NT2/D1 (cell line): ENCODE results near the gene SEC24D.

Source experiments
- DNase-seq: peaks from one replicate; pipeline ENCODE4 v3.0.0-alpha.2; 2011; ENCODE audit warnings: low read depth, low spot score
- H3K27me3 ChIP-seq: 2 replicates; pipeline ENCODE4 v1.6.0; 2011; ENCODE audit warnings: mild to moderate bottlenecking; ENCODE audit not compliant: insufficient read length, insufficient read depth
- H3K36me3 ChIP-seq: 2 replicates; pipeline ENCODE4 v1.6.1; 2011; ENCODE audit warnings: mild to moderate bottlenecking, low read length, mixed read lengths; ENCODE audit not compliant: insufficient read depth, insufficient read length
- H3K4me1 ChIP-seq: 2 replicates; pipeline ENCODE4 v1.5.1; 2011; ENCODE audit not compliant: insufficient read depth, insufficient read length
- H3K4me3 ChIP-seq: 2 replicates; pipeline ENCODE4 v1.5.1; 2011; ENCODE audit warnings: low read depth; ENCODE audit not compliant: insufficient read length
- H3K9ac ChIP-seq: 2 replicates; pipeline ENCODE4 v1.6.0; 2011; ENCODE audit warnings: low read depth; ENCODE audit not compliant: insufficient read length
- H3K9me3 ChIP-seq: 2 replicates; pipeline ENCODE4 v1.5.1; 2011; ENCODE audit warnings: mild to moderate bottlenecking, low read length; ENCODE audit not compliant: insufficient read depth
- SUZ12 ChIP-seq: IDR thresholded peaks from 2 replicates; pipeline ENCODE4 v1.6.1; 2011; ENCODE audit not compliant: insufficient read length, insufficient read depth; ENCODE audit errors: extremely low read depth
- YY1 ChIP-seq: IDR thresholded peaks from 2 replicates; pipeline ENCODE4 v1.6.1; 2011; ENCODE audit not compliant: insufficient read length, insufficient read depth
- ZNF274 ChIP-seq: IDR thresholded peaks from 2 replicates; pipeline ENCODE4 v1.6.1; 2011; ENCODE audit warnings: mild to moderate bottlenecking, low read depth, low read length

Gene SEC24D

DNA sequence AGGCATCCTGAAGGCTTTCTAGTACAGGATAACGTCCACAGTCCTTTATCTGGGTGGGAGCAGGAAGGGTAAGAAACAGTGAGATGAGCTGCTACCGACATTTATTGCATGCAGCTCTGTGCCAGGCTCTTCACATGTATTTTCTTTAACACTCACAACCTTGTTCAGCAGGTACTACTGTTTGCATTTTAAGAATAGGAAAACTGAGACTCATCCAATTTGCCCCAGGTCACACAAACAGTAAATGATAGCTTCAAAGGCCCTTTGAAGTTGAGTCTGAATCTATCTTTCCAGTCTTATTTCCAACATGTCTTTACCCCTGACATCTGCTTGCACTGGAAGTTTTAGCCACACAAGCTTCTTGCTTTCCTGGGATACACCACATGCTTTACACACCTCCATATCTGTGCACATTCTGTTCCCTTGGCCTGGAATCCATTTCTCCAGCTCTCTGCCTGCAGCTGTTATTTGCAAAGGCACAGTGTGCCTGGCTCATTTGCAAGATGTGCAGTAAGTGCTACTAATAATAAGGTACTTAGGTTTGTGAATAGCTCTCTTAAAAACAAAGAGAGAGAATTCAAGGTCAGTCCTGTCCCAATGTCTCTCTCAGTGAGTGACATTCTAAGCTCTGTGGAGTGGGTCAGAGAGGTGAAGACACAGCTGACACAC lies 89.5 kb downstream of the SEC24D start:
- Histone ChIP-seq H3K27me3 (no peaks in the 10 kb centered on the region), H3K4me1 (no peaks in the 10 kb centered on the region), H3K9me3 (no peaks in the 10 kb centered on the region), H3K4me3 (no peak overlapping the region), H3K36me3 (peaks cover 49% of the 10 kb centered on the region), H3K9ac (no peak overlapping the region)
- no peak for DNase-seq
- TF ChIP-seq ZNF274 (no peak), YY1 (no peak), SUZ12 (no peak)

- Histone ChIP-seq H3K9me3 (no peaks in the 10 kb centered on the region), H3K27me3 (no peaks in the 10 kb centered on the region), H3K4me1 (no peaks in the 10 kb centered on the region), H3K4me3 (no peak overlapping the region), H3K36me3 (peaks cover 45% of the 10 kb centered on the region), H3K9ac (no peak overlapping the region)
- no peak for DNase-seq
- TF ChIP-seq YY1 (no peak), SUZ12 (no peak)
These were observed 90.6 kb downstream of the SEC24D start for GRCh38 chr4:118745357-118745756.

GRCh38 chr4:118743867-118744266 lies 92.1 kb downstream of the SEC24D start:
- Histone ChIP-seq H3K9ac (no peak overlapping the region), H3K9me3 (no peaks in the 10 kb centered on the region), H3K27me3 (no peaks in the 10 kb centered on the region), H3K4me3 (no peak overlapping the region), H3K36me3 (peaks cover 48% of the 10 kb centered on the region), H3K4me1 (no peaks in the 10 kb centered on the region)
- no peak for TF ChIP-seq SUZ12
- TF ChIP-seq ZNF274: no peak
- TF ChIP-seq YY1: no peak
- DNase-seq: no peak

DNA sequence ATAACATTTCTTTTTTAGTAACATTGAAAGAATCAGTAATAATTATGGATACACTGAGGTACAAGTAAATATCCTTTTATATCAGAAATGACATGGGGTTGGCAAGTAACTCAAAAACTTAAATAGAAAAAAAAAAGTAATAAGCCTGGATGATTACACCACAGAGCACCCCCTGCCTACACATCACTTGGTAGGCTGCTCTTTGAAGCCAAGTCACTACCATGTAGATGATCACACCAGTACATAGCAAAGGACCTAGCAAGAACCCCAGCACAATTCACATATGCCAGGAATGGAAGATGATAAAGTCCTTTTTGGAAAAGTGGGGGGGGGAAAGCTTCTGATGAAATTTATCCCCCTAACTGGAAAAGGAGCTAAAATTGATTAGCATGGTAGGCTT lies 93.9 kb downstream of the SEC24D start:
- Histone ChIP-seq H3K27me3 (no peaks in the 10 kb centered on the region), H3K4me1 (no peaks in the 10 kb centered on the region), H3K4me3 (no peak overlapping the region), H3K36me3 (peaks cover 62% of the 10 kb centered on the region), H3K9ac (no peak overlapping the region), H3K9me3 (no peaks in the 10 kb centered on the region)
- TF ChIP-seq ZNF274: no peak
- no peak for TF ChIP-seq SUZ12
- no peak for TF ChIP-seq YY1
- no peak for DNase-seq

- Histone ChIP-seq H3K4me1 (no peaks in the 10 kb centered on the region), H3K36me3 (peaks cover 67% of the 10 kb centered on the region), H3K4me3 (no peak overlapping the region), H3K9ac (no peak overlapping the region), H3K9me3 (no peaks in the 10 kb centered on the region), H3K27me3 (no peaks in the 10 kb centered on the region)
- TF ChIP-seq ZNF274 (no peak), YY1 (no peak), SUZ12 (no peak)
- no peak for DNase-seq
These were observed 94.5 kb downstream of the SEC24D start for GRCh38 chr4:118741301-118741855.

DNA sequence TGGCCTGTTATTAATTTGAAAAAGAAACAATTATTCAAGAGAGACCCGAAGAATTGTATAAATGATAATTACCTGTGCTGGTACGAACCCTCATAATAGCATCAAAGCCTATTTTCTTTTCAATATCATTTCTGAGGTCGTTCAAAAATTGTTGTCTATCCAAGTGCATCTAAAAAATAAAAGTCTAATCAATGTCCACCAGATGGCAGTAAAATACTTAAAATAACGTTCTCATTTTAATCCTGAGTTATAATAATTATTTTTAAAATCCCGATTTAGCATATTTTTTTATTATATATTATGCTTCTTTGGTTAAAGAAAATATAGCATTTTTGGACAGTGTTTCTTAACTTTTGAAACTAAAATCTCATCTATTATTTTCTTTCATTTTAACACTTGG lies 95.1 kb downstream of the SEC24D start:
- TF ChIP-seq SUZ12 (no peak), ZNF274 (no peak), YY1 (no peak)
- H3K36me3 ChIP-seq: peaks cover 71% of the 10 kb centered on the region
- H3K9ac ChIP-seq: no peak overlapping the region
- H3K27me3 ChIP-seq: no peaks in the 10 kb centered on the region
- no peaks in the 10 kb centered on the region for H3K4me1 ChIP-seq
- no peak for DNase-seq
- H3K4me3 ChIP-seq: no peak overlapping the region
- no peaks in the 10 kb centered on the region for H3K9me3 ChIP-seq

- H3K4me3 ChIP-seq: no peak overlapping the region
- no peaks in the 10 kb centered on the region for H3K4me1 ChIP-seq
- peak; percentile 2 for DNase-seq
- no peaks in the 10 kb centered on the region for H3K9me3 ChIP-seq
- H3K9ac ChIP-seq: no peak overlapping the region
- H3K36me3 ChIP-seq: peaks cover 71% of the 10 kb centered on the region
- no peaks in the 10 kb centered on the region for H3K27me3 ChIP-seq
- TF ChIP-seq YY1: no peak
- no peak for TF ChIP-seq SUZ12
- TF ChIP-seq ZNF274: no peak
These were observed 96.8 kb downstream of the SEC24D start for GRCh38 chr4:118739022-118739713.

DNA sequence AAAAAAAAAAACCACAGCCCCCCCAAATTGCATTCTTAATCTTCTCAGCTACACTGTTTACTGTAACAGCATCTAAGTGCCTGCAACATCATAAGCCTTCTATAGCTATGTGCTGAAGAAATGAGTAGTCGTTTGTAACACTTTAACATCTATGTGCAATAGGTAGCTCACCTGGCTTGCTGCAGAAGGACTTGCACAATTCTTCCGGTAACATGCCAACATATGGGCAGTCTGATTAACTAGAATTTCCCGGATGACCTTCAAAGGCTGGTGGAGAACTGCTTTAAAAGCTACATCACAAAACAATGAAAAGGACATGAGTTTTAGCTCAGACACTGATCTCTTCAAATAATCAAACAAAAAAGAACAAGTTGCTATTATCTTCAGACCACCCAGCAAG lies 97.8 kb downstream of the SEC24D start:
- H3K36me3 ChIP-seq: peaks cover 65% of the 10 kb centered on the region
- H3K27me3 ChIP-seq: no peaks in the 10 kb centered on the region
- no peak for DNase-seq

More for the DNA sequence above, 97.8 kb downstream of the SEC24D start:
- Histone ChIP-seq H3K9me3 (no peaks in the 10 kb centered on the region), H3K9ac (no peak overlapping the region), H3K4me3 (no peak overlapping the region), H3K4me1 (no peaks in the 10 kb centered on the region)
- TF ChIP-seq YY1: no peak
- TF ChIP-seq SUZ12: no peak
- no peak for TF ChIP-seq ZNF274
